ENCODE data around the gene HEXA. TPM values are rescaled to one million over a fixed set of nuclear protein-coding genes. Genes with fewer than 3 reads are reported as not detected.
"Not testable (repeated sequence)": the region's sequence is repeated elsewhere in the genome, so short reads cannot be mapped to it uniquely, and the experiment has no call there.

HEXA gene
- polyA plus RNA-seq (ENCODE audit: insufficient read length in 3 of 3) = 100 to 1,000 TPM in 2 of 3 donors, 10 to 100 TPM in 1; 97.9 to 121 (median 116) TPM

- DNase-seq (ENCODE audit: low read depth in 3 of 3, low spot score in 2 of 3) = peak; percentile 85 to 90 (median 90)
Measured at GRCh38 chr15:72375846-72376581, at the start of gene HEXA. Gene HEXA, minus strand, starts transcription at chr15:72376014. Its CDS starts 42 bp downstream, at chr15:72375972.

- no peak for DNase-seq (ENCODE audit: low read depth in 3 of 3, low spot score in 2 of 3)
Measured at GRCh38 chr15:72423256-72423655, 47.4 kb upstream of the HEXA start.

GRCh38 chr15:72421484-72421883 is 45.7 kb upstream of the HEXA start:
- no peak for DNase-seq (ENCODE audit: low read depth in 3 of 3, low spot score in 2 of 3)

- no peak for DNase-seq (ENCODE audit: low read depth in 3 of 3, low spot score in 2 of 3)
Measured at GRCh38 chr15:72420576-72420975, 44.8 kb upstream of the HEXA start.

- not testable (repeated sequence) for DNase-seq (ENCODE audit: low read depth in 3 of 3, low spot score in 2 of 3)
Measured at GRCh38 chr15:72419768-72420167, 44.0 kb upstream of the HEXA start.

- no peak for DNase-seq (ENCODE audit: low read depth in 3 of 3, low spot score in 2 of 3)
Measured at GRCh38 chr15:72415304-72415703, 39.5 kb upstream of the HEXA start.

- DNase-seq (ENCODE audit: low read depth in 3 of 3, low spot score in 2 of 3) = not testable (repeated sequence)
Measured at GRCh38 chr15:72413337-72413736, 37.5 kb upstream of the HEXA start.

- DNase-seq (ENCODE audit: low read depth in 3 of 3, low spot score in 2 of 3) = no peak
Measured at GRCh38 chr15:72411544-72411943, 35.7 kb upstream of the HEXA start.

- no peak for DNase-seq (ENCODE audit: low read depth in 3 of 3, low spot score in 2 of 3)
Measured at GRCh38 chr15:72411111-72411510, 35.3 kb upstream of the HEXA start.

- DNase-seq (ENCODE audit: low read depth in 3 of 3, low spot score in 2 of 3) = no peak
Measured at GRCh38 chr15:72406936-72407335, 31.1 kb upstream of the HEXA start.

- DNase-seq (ENCODE audit: low read depth in 3 of 3, low spot score in 2 of 3) = no peak
Measured at GRCh38 chr15:72404841-72405240, 29.0 kb upstream of the HEXA start.

- no peak for DNase-seq (ENCODE audit: low read depth in 3 of 3, low spot score in 2 of 3)
Measured at GRCh38 chr15:72404356-72404755, 28.5 kb upstream of the HEXA start.

GRCh38 chr15:72402726-72403125 is 26.9 kb upstream of the HEXA start:
- no peak for DNase-seq (ENCODE audit: low read depth in 3 of 3, low spot score in 2 of 3)

- no peak for DNase-seq (ENCODE audit: low read depth in 3 of 3, low spot score in 2 of 3)
Measured at GRCh38 chr15:72398648-72399047, 22.8 kb upstream of the HEXA start.

GRCh38 chr15:72397796-72398588 is 22.2 kb upstream of the HEXA start, which contains the start of gene TMEM202:
Gene TMEM202, plus strand, starts transcription at chr15:72398305. Its CDS starts 22 bp downstream, at chr15:72398327.
- DNase-seq (ENCODE audit: low read depth in 3 of 3, low spot score in 2 of 3) = no peak

GRCh38 chr15:72396331-72396730 is 20.5 kb upstream of the HEXA start:
- not testable (repeated sequence) for DNase-seq (ENCODE audit: low read depth in 3 of 3, low spot score in 2 of 3)

- no peak for DNase-seq (ENCODE audit: low read depth in 3 of 3, low spot score in 2 of 3)
Measured at GRCh38 chr15:72389231-72389630, 13.4 kb upstream of the HEXA start.

GRCh38 chr15:72387741-72388140 is 11.9 kb upstream of the HEXA start:
- no peak for DNase-seq (ENCODE audit: low read depth in 3 of 3, low spot score in 2 of 3)

- DNase-seq (ENCODE audit: low read depth in 3 of 3, low spot score in 2 of 3) = no peak
Measured at GRCh38 chr15:72382146-72382545, 6.3 kb upstream of the HEXA start.

GRCh38 chr15:72380743-72381142 is 4.9 kb upstream of the HEXA start:
- DNase-seq (ENCODE audit: low read depth in 3 of 3, low spot score in 2 of 3) = no peak

GRCh38 chr15:72379856-72380430 is 4.1 kb upstream of the HEXA start:
- no peak for DNase-seq (ENCODE audit: low read depth in 3 of 3, low spot score in 2 of 3)

All from right renal cortex interstitium (tissue), 3 donors.